Panc1 (cell line): ENCODE measurements around the gene CPNE4. TPM values are rescaled to one million over a fixed set of nuclear protein-coding genes. Genes with fewer than 3 reads are reported as not detected.

ENCODE experiments used
- ATAC-seq: fragments of 200-7000 bp; cut with Tn5 transposase; 2 replicates; pipeline ENCODE4 v1.9.1; 2020; ENCODE audit warnings: mild to moderate bottlenecking, moderate library complexity
- BruUV-seq: library from RNA; stranded (reverse); fragments of 400-500 nt; replicated peaks from 2 replicates; lab custom pipeline; 2021; lab: Mats Ljungman, UMichigan
- CTCF ChIA-PET: fragments of 300-600 bp; sonication (Branson Sonifier 250); formaldehyde crosslinking; loops from one replicate; lab custom pipeline; 2022; ENCODE audit warnings: antibody characterized with exemption; lab: Charles Lee
- POLR2A ChIA-PET: fragments of 300-600 bp; sonication (Branson Sonifier 250); formaldehyde crosslinking; loops from one replicate; lab custom pipeline; 2022; ENCODE audit warnings: antibody characterized with exemption; lab: Charles Lee
- DNase-seq: peaks from one replicate; pipeline ENCODE4 v3.0.0-alpha.2; 2010; ENCODE audit warnings: low read depth, low spot score
- H3K27ac ChIP-seq: 2 replicates; pipeline ENCODE4 v1.5.1; 2011; ENCODE audit warnings: mild to moderate bottlenecking, low read length, inconsistent platforms
- H3K27me3 ChIP-seq: fragments of 200-500 bp; sonication (Bioruptor generic); 2 replicates; pipeline ENCODE4 v1.6.0; 2014; ENCODE audit warnings: low read length, inconsistent platforms; ENCODE audit not compliant: control insufficient read depth, insufficient read depth
- H3K36me3 ChIP-seq: fragments of 200-500 bp; sonication (Bioruptor generic); 2 replicates; pipeline ENCODE4 v1.5.1; 2014; ENCODE audit warnings: inconsistent platforms, mild to moderate bottlenecking, low read length, moderate library complexity; ENCODE audit not compliant: control insufficient read depth, insufficient read depth
- H3K4me1 ChIP-seq: 2 replicates; pipeline ENCODE4 v1.5.1; 2011; ENCODE audit warnings: inconsistent platforms, mild to moderate bottlenecking, low read length, moderate library complexity; ENCODE audit not compliant: control insufficient read depth, insufficient read depth
- H3K4me3 ChIP-seq, 2 experiments: 2 replicates each; pipeline ENCODE4 v1.5.1; 2011 to 2012; ENCODE audit warnings: low read depth in 2 of 2, low read length in 2 of 2, mild to moderate bottlenecking in 2 of 2, inconsistent platforms in 1 of 2, moderate library complexity in 1 of 2
- H3K9me3 ChIP-seq: fragments of 200-500 bp; sonication (Bioruptor generic); 2 replicates; pipeline ENCODE4 v1.5.1; 2014; ENCODE audit warnings: low read depth, mild to moderate bottlenecking, inconsistent platforms, low read length, moderate library complexity; ENCODE audit not compliant: control insufficient read depth, insufficient read depth
- CTCF ChIP-seq: fragments of 450-650 bp; IDR thresholded peaks from 2 replicates; pipeline ENCODE4 v1.5.1; 2017; ENCODE audit warnings: mild to moderate bottlenecking
- POLR2AphosphoS5 ChIP-seq: IDR thresholded peaks from 2 replicates; pipeline ENCODE4 v1.6.1; 2012; ENCODE audit warnings: mild to moderate bottlenecking, low read depth, low read length, moderate library complexity
- REST ChIP-seq, 2 experiments: IDR thresholded peaks; 2 replicates each; pipeline ENCODE4 v1.6.1; 2011 to 2012; ENCODE audit warnings: low read depth in 2 of 2, control low read depth in 1 of 2, low read length in 1 of 2, mild to moderate bottlenecking in 1 of 2, moderate library complexity in 1 of 2; ENCODE audit not compliant: insufficient read depth in 1 of 2
- SIN3A ChIP-seq: IDR thresholded peaks from 2 replicates; pipeline ENCODE4 v1.6.1; 2012; ENCODE audit warnings: low read depth, mild to moderate bottlenecking, low read length, moderate library complexity, borderline replicate concordance; ENCODE audit not compliant: insufficient read depth
- TCF7L2 ChIP-seq: IDR thresholded peaks from 2 replicates; pipeline ENCODE4 v1.6.1; 2011; ENCODE audit warnings: mild to moderate bottlenecking, low read depth, low read length, inconsistent platforms
- in situ Hi-C: cut with HindIII; loops from 2 replicates; pipeline ENCODE4 v1.10.0; 2016; ENCODE audit warnings: low sequenced_read_pairs, low pct_unique_long_range_greater_than_20kb
- intact Hi-C: fragments of 100-400 bp; cut with micrococcal nuclease; formaldehyde crosslinking; loops from one replicate; pipeline ENCODE4 v1.10.0; 2022; ENCODE audit not compliant: unreplicated experiment
- total RNA-seq: library from RNA; stranded (reverse); gene quantifications from one replicate; pipeline ENCODE4 v1.2.1, GENCODE V29; 2021; ENCODE audit not compliant: unreplicated experiment

The CPNE4 gene
- total RNA-seq, 1 experiment from 2014 or later, result not detected

DNA sequence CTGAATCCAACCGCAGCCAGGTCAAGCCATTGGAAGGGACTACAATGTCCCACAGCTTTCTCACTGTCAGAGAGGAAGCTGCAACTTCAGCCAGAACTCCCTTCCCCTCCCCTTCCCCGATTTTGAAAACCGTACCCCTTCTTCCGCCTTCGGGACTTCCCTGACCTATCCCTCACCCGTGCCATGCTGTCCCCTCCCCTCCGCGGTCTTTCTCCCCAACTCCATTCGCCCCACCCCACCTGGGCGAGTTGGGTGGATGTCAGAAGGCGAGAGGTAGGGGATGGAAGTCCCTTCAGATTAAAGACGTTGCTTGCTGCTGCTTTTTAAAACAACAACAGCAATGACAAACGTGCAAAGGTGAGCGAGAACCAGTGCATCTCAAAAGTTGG lies 723 bp downstream of the CPNE4 start:
- no peak for DNase-seq
- in situ Hi-C loops (no loop called here), intact Hi-C loops (loop anchor here (10.0 kb wide), 2 partner anchors 311 to 361 kb away; no protein-coding TSS in a partner anchor)
- peak overlapping the region; percentile 25 to 49 for H3K4me3 ChIP-seq
- TF ChIP-seq REST (IDR thresholded peaks at IDR 0.05; ENCODE audit: insufficient read depth in 1 of 2, low read depth in 2 of 2, low read length in 1 of 2), result no peak
- no peak for TF ChIP-seq SIN3A
- TF ChIP-seq TCF7L2, result no peak
- TF ChIP-seq POLR2AphosphoS5, result no peak
- TF ChIP-seq CTCF, result no peak
- 0 out of 2 replicates have a peak, but pooled peaks cover 4% of the 10 kb centered on the region for H3K4me1 ChIP-seq
- ChIA-PET CTCF (interaction anchor here (0.9 kb wide), 1 partner anchor 11 kb away, joined by 3 read pairs; no protein-coding TSS in a partner anchor), POLR2A (no interaction called here)
- BruUV-seq, result no TSS peak
- H3K27me3 ChIP-seq, result peaks cover 44% of the 10 kb centered on the region
- no peak for ATAC-seq
- H3K27ac ChIP-seq, result no peak overlapping the region
- H3K9me3 ChIP-seq, result no peaks in the 10 kb centered on the region
- H3K36me3 ChIP-seq, result no peaks in the 10 kb centered on the region

GRCh38 chr3:132033471-132033870 lies 1.3 kb downstream of the CPNE4 start:
- Histone ChIP-seq H3K27ac (no peak overlapping the region), H3K4me1 (0 out of 2 replicates have a peak, but pooled peaks cover 4% of the 10 kb centered on the region), H3K4me3 (no peak overlapping the region), H3K27me3 (peaks cover 44% of the 10 kb centered on the region), H3K36me3 (no peaks in the 10 kb centered on the region), H3K9me3 (no peaks in the 10 kb centered on the region)
- in situ Hi-C loops (no loop called here), intact Hi-C loops (loop anchor here (10.0 kb wide), 2 partner anchors 311 to 361 kb away; no protein-coding TSS in a partner anchor)
- CTCF ChIA-PET, result no interaction called here
- no peak for TF ChIP-seq SIN3A
- no peak for TF ChIP-seq TCF7L2
- no peak for TF ChIP-seq CTCF
- TF ChIP-seq POLR2AphosphoS5, result no peak
- TF ChIP-seq REST (IDR thresholded peaks at IDR 0.05; ENCODE audit: insufficient read depth in 1 of 2, low read depth in 2 of 2, low read length in 1 of 2), result no peak
- DNase-seq, result no peak
- POLR2A ChIA-PET, result no interaction called here
- no peak for ATAC-seq
- no TSS peak for BruUV-seq
